ENCODE measurements around the gene PDK3.

GRCh38 chrX:24536551-24536950 is 71.5 kb downstream of the PDK3 start:
- no peak for TF ChIP-seq POLR2A (IDR thresholded peaks at IDR 0.05)
- TF ChIP-seq, protein P1, sequence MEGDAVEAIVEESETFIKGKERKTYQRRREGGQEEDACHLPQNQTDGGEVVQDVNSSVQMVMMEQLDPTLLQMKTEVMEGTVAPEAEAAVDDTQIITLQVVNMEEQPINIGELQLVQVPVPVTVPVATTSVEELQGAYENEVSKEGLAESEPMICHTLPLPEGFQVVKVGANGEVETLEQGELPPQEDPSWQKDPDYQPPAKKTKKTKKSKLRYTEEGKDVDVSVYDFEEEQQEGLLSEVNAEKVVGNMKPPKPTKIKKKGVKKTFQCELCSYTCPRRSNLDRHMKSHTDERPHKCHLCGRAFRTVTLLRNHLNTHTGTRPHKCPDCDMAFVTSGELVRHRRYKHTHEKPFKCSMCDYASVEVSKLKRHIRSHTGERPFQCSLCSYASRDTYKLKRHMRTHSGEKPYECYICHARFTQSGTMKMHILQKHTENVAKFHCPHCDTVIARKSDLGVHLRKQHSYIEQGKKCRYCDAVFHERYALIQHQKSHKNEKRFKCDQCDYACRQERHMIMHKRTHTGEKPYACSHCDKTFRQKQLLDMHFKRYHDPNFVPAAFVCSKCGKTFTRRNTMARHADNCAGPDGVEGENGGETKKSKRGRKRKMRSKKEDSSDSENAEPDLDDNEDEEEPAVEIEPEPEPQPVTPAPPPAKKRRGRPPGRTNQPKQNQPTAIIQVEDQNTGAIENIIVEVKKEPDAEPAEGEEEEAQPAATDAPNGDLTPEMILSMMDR (IDR thresholded peaks at IDR 0.05 in 8 of 11, conservative IDR thresholded peaks at IDR 0.05 in 3 of 11) = no peak

Measured in spleen (tissue), 7 donors.